ENCODE data around the gene CHRNA1.

- TF ChIP-seq CTCF (IDR thresholded peaks at IDR 0.05; ENCODE audit: low read depth, low read length) (no peak), EZH2phosphoT487 (IDR thresholded peaks at IDR 0.05; ENCODE audit: low read depth) (no peak)
Measured at GRCh38 chr2:174717916-174718315, 46.4 kb downstream of the CHRNA1 start.

All from OCI-LY3 (cell line).